ENCODE results near the gene SERINC3. TPM values are rescaled to one million over a fixed set of nuclear protein-coding genes. Genes with fewer than 3 reads are reported as not detected.

SERINC3 gene
- total and polyA plus RNA-seq, 2 of the 13 experiments (the other 11 are each of a cell fraction or from before 2014, with no cell fraction given) = 82.0 to 226 TPM

- no peak for TF ChIP-seq RFXAP (CRISPR knock-in tag; IDR thresholded peaks at IDR 0.05; ENCODE audit: borderline replicate concordance)
- TF ChIP-seq ZNF816 (CRISPR knock-in tag; IDR thresholded peaks at IDR 0.05; ENCODE audit: borderline replicate concordance) = no peak
- no peak for TF ChIP-seq NAIF1 (CRISPR knock-in tag; IDR thresholded peaks at IDR 0.05; ENCODE audit: borderline replicate concordance)
- no peak for TF ChIP-seq ATF6 (CRISPR knock-in tag; conservative IDR thresholded peaks at IDR 0.05)
- peak; percentile 24; the same call in 1 of the 2 replicates for TF ChIP-seq PPARG (CRISPR knock-in tag; conservative IDR thresholded peaks at IDR 0.05)
- no peak for TF ChIP-seq HNRNPL (IDR thresholded peaks at IDR 0.05; ENCODE audit: low read depth, low read length)
- TF ChIP-seq SNAI1 (CRISPR knock-in tag; IDR thresholded peaks at IDR 0.05; ENCODE audit: borderline replicate concordance) = no peak
- TF ChIP-seq BHLHE40 (IDR thresholded peaks at IDR 0.05; ENCODE audit: low read length) = no peak
- no peak for TF ChIP-seq SALL2 (CRISPR knock-in tag; IDR thresholded peaks at IDR 0.05)
- TF ChIP-seq PAXIP1 (CRISPR knock-in tag; conservative IDR thresholded peaks at IDR 0.05) = peak; percentile 91
- no peak for TF ChIP-seq PAX8 (CRISPR knock-in tag; IDR thresholded peaks at IDR 0.05; ENCODE audit: borderline replicate concordance)
- TF ChIP-seq CCAR2 (optimal IDR thresholded peaks at IDR 0.05; ENCODE audit: low read depth, low read length) = no peak
- no peak for TF ChIP-seq ADNP (CRISPR knock-in tag; IDR thresholded peaks at IDR 0.05)
- TF ChIP-seq MXD4 (CRISPR knock-in tag; IDR thresholded peaks at IDR 0.05) = no peak; the same call in 1 of the 2 replicates
- TF ChIP-seq STAT5B (CRISPR knock-in tag; IDR thresholded peaks at IDR 0.05) = no peak
- no peak for TF ChIP-seq ZNF468 (CRISPR knock-in tag; IDR thresholded peaks at IDR 0.05)
- no peak for TF ChIP-seq ZNF160 (CRISPR knock-in tag; IDR thresholded peaks at IDR 0.05)
- no peak for TF ChIP-seq ZNF674 (CRISPR knock-in tag; IDR thresholded peaks at IDR 0.05; ENCODE audit: low read depth)
- TF ChIP-seq CTCF (CRISPR knock-in tag; IDR thresholded peaks at IDR 0.05) = no peak
- TF ChIP-seq ELF4 (CRISPR knock-in tag; IDR thresholded peaks at IDR 0.05; ENCODE audit: borderline replicate concordance) = no peak; the same call in 1 of the 2 replicates
- no peak; the same call in 1 of the 2 replicates for TF ChIP-seq FOXJ3 (CRISPR knock-in tag; IDR thresholded peaks at IDR 0.05; ENCODE audit: borderline replicate concordance)
- TF ChIP-seq ZNF841 (CRISPR knock-in tag; IDR thresholded peaks at IDR 0.05; ENCODE audit: borderline replicate concordance) = no peak
- no peak for TF ChIP-seq ZNF260 (CRISPR knock-in tag; IDR thresholded peaks at IDR 0.05; ENCODE audit: borderline replicate concordance, low read depth)
- TF ChIP-seq GABPB1 (CRISPR knock-in tag; IDR thresholded peaks at IDR 0.05) = no peak
Measured at GRCh38 chr20:44461142-44461802, 60.6 kb downstream of the SERINC3 start (continued).
